GM21390 (cell line): ENCODE data around the gene GPR12.

Experiments used
- ATAC-seq: cut with Tn5 transposase; IDR thresholded peaks from one replicate; pipeline ENCODE4 v1.9.1; 2021; ENCODE audit not compliant: unreplicated experiment

Gene GPR12

DNA sequence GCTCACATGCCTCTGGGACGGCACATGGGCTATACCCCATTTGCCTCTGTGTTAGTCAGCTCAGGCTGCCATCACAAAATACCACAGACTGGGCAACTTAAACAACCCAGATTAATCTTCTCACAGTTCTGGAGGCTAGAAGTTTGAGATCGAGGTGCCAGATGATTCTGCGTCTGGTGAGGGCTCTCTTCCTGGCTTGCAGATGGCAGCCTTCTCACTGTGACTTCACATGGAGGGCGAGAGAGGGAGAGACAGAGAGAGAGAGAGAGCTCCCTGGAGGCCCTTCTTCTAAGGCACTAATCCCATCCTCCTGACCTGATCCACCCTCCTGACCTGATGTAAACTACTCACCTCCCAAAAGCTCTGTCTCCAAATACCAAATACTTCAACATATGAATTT lies 55.0 kb downstream of the GPR12 start:
- no peak for ATAC-seq
